ENCODE measurements around the gene FYB1.

- TF ChIP-seq CTCF (conservative IDR thresholded peaks at IDR 0.05; ENCODE audit: low read length) (no peak), EZH2phosphoT487 (IDR thresholded peaks at IDR 0.05; ENCODE audit: borderline replicate concordance) (no peak)
These were observed 105.2 kb downstream of the FYB1 start for GRCh38 chr5:39114155-39114554.

Measured in Loucy (cell line).